Measurements from ENCODE around the gene EXOC6. TPM values are rescaled to one million over a fixed set of nuclear protein-coding genes. Genes with fewer than 3 reads are reported as not detected.

EXOC6 gene
- polyA plus RNA-seq, 6 donors from 2014 or later = 11.8 to 16.2 (median 14.4) TPM

GRCh38 chr10:92844746-92845145 lies 3.6 kb upstream of the EXOC6 start:
- H3K27ac Mint-ChIP-seq = no peak overlapping the region
- no peaks in the 10 kb centered on the region for H3K36me3 Mint-ChIP-seq
- H3K4me1 Mint-ChIP-seq = peaks cover 27 to 42% (median 31%) of the 10 kb centered on the region in 3 donors
- peak overlapping the region in 1 of 8 donors; percentile 88 for H3K4me3 Mint-ChIP-seq
- no peaks in the 10 kb centered on the region for H3K9me3 Mint-ChIP-seq
- no peak for ATAC-seq (ENCODE audit: low read depth in 2 of 2)
- no peaks in the 10 kb centered on the region for H3K27me3 Mint-ChIP-seq
- no peak for DNase-seq

- Mint-ChIP-seq H3K27ac (peak overlapping the region in 5 of 6 donors; percentile 18 to 79 (median 61)), H3K36me3 (no peaks in the 10 kb centered on the region), H3K9me3 (no peaks in the 10 kb centered on the region), H3K4me3 (peak overlapping the region in 7 of 8 donors; percentile 42 to 93 (median 76)), H3K27me3 (no peaks in the 10 kb centered on the region), H3K4me1 (peaks cover 28 to 44% (median 33%) of the 10 kb centered on the region in 3 donors)
- ATAC-seq (ENCODE audit: low read depth in 2 of 2) = no peak
- no peak for DNase-seq
Observed at GRCh38 chr10:92845921-92846320, 2.4 kb upstream of the EXOC6 start.

- no peak for DNase-seq
- peak overlapping the region; percentile 42 to 93 (median 77) for H3K4me3 Mint-ChIP-seq
- H3K36me3 Mint-ChIP-seq = no peaks in the 10 kb centered on the region
- no peak for ATAC-seq (ENCODE audit: low read depth in 2 of 2)
- peaks cover 32 to 44% (median 33%) of the 10 kb centered on the region in 3 donors for H3K4me1 Mint-ChIP-seq
- no peaks in the 10 kb centered on the region for H3K27me3 Mint-ChIP-seq
- H3K9me3 Mint-ChIP-seq = no peaks in the 10 kb centered on the region
- H3K27ac Mint-ChIP-seq = peak overlapping the region in 3 of 6 donors; percentile 18 to 79 (median 61)
Observed at GRCh38 chr10:92846344-92846743, 2.0 kb upstream of the EXOC6 start.

GRCh38 chr10:92846854-92847201 lies 1.5 kb upstream of the EXOC6 start:
- DNase-seq (no peak), ATAC-seq (ENCODE audit: low read depth in 2 of 2) (no peak)
- Mint-ChIP-seq H3K27me3 (no peaks in the 10 kb centered on the region), H3K4me3 (peak overlapping the region in 6 of 8 donors; percentile 6 to 93 (median 76)), H3K36me3 (no peaks in the 10 kb centered on the region), H3K4me1 (peaks cover 32 to 44% (median 37%) of the 10 kb centered on the region in 3 donors), H3K9me3 (no peaks in the 10 kb centered on the region), H3K27ac (peak overlapping the region in 1 of 6 donors; percentile 18)

- no peak for DNase-seq
- Mint-ChIP-seq H3K27me3 (no peaks in the 10 kb centered on the region), H3K27ac (peak overlapping the region in 4 of 6 donors; percentile 86 to 96 (median 93)), H3K4me1 (peaks cover 32 to 43% (median 41%) of the 10 kb centered on the region in 3 donors), H3K9me3 (no peaks in the 10 kb centered on the region), H3K4me3 (peak overlapping the region; percentile 81 to 95 (median 93)), H3K36me3 (no peaks in the 10 kb centered on the region)
- no peak for ATAC-seq (ENCODE audit: low read depth in 2 of 2)
Observed at GRCh38 chr10:92847202-92847864, 987 bp upstream of the EXOC6 start.

GRCh38 chr10:92848037-92848440 lies 281 bp upstream of the EXOC6 start:
- ATAC-seq (ENCODE audit: low read depth in 2 of 2) = no peak
- no peaks in the 10 kb centered on the region for H3K9me3 Mint-ChIP-seq
- peak overlapping the region; percentile 81 to 95 (median 93) for H3K4me3 Mint-ChIP-seq
- H3K27me3 Mint-ChIP-seq = no peaks in the 10 kb centered on the region
- DNase-seq = no peak
- peaks cover 30 to 40% (median 39%) of the 10 kb centered on the region in 3 donors for H3K4me1 Mint-ChIP-seq
- H3K27ac Mint-ChIP-seq = peak overlapping the region in 5 of 6 donors; percentile 86 to 97 (median 95)
- no peaks in the 10 kb centered on the region for H3K36me3 Mint-ChIP-seq

GRCh38 chr10:92849234-92849525 lies 860 bp downstream of the EXOC6 start:
- Mint-ChIP-seq H3K4me1 (peaks cover 30 to 45% (median 45%) of the 10 kb centered on the region in 3 donors), H3K9me3 (no peaks in the 10 kb centered on the region), H3K4me3 (peak overlapping the region; percentile 81 to 93 (median 85)), H3K27me3 (no peaks in the 10 kb centered on the region), H3K27ac (peak overlapping the region; percentile 47 to 89 (median 81)), H3K36me3 (no peaks in the 10 kb centered on the region)
- DNase-seq (no peak), ATAC-seq (ENCODE audit: low read depth in 2 of 2) (no peak)

GRCh38 chr10:92849576-92850090 lies 1.3 kb downstream of the EXOC6 start:
- H3K36me3 Mint-ChIP-seq = no peaks in the 10 kb centered on the region
- DNase-seq (no peak), ATAC-seq (ENCODE audit: low read depth in 2 of 2) (no peak)
- peak overlapping the region; percentile 81 to 93 (median 85) for H3K4me3 Mint-ChIP-seq
- peaks cover 30 to 49% (median 47%) of the 10 kb centered on the region in 3 donors for H3K4me1 Mint-ChIP-seq
- no peaks in the 10 kb centered on the region for H3K9me3 Mint-ChIP-seq
- peak overlapping the region in 4 of 6 donors; percentile 47 to 89 (median 81) for H3K27ac Mint-ChIP-seq
- no peaks in the 10 kb centered on the region for H3K27me3 Mint-ChIP-seq

- Mint-ChIP-seq H3K4me3 (peak overlapping the region in 1 of 8 donors; percentile 88), H3K9me3 (no peaks in the 10 kb centered on the region), H3K27ac (no peak overlapping the region), H3K27me3 (no peaks in the 10 kb centered on the region), H3K4me1 (peaks cover 30 to 52% (median 44%) of the 10 kb centered on the region in 3 donors), H3K36me3 (no peaks in the 10 kb centered on the region)
- ATAC-seq (ENCODE audit: low read depth in 2 of 2) (no peak), DNase-seq (no peak)
Observed at GRCh38 chr10:92850185-92850584, 1.9 kb downstream of the EXOC6 start.

- no peaks in the 10 kb centered on the region for H3K36me3 Mint-ChIP-seq
- H3K27me3 Mint-ChIP-seq = no peaks in the 10 kb centered on the region
- no peak overlapping the region for H3K27ac Mint-ChIP-seq
- ATAC-seq (ENCODE audit: low read depth in 2 of 2) = no peak
- peaks cover 0 to under 1% (median 0%) of the 10 kb centered on the region in 7 donors for H3K9me3 Mint-ChIP-seq
- no peak for DNase-seq
- H3K4me3 Mint-ChIP-seq = no peak overlapping the region
- peaks cover 27 to 48% (median 41%) of the 10 kb centered on the region in 3 donors for H3K4me1 Mint-ChIP-seq
Observed at GRCh38 chr10:92851003-92851402, 2.7 kb downstream of the EXOC6 start.

- H3K27ac Mint-ChIP-seq = peak overlapping the region in 1 of 6 donors; percentile 11
- no peak for DNase-seq
- no peak for ATAC-seq (ENCODE audit: low read depth in 2 of 2)
Observed at GRCh38 chr10:92855560-92855959, 7.2 kb downstream of the EXOC6 start.

GRCh38 chr10:92857904-92858514 lies 9.7 kb downstream of the EXOC6 start:
- no peak for ATAC-seq (ENCODE audit: low read depth in 2 of 2)
- Mint-ChIP-seq H3K9me3 (peaks cover 7 to 40% (median 28%) of the 10 kb centered on the region in 7 donors), H3K27ac (peak overlapping the region in 2 of 6 donors; percentile 67 to 78), H3K4me1 (peaks cover 24 to 44% (median 41%) of the 10 kb centered on the region in 3 donors), H3K27me3 (no peaks in the 10 kb centered on the region), H3K36me3 (peaks cover 12 to 45% of the 10 kb centered on the region in 2 donors), H3K4me3 (peak overlapping the region in 1 of 8 donors; percentile 42)
- DNase-seq = no peak

More at GRCh38 chr10:92855560-92855959, 7.2 kb downstream of the EXOC6 start:
- Mint-ChIP-seq H3K9me3 (peaks cover 7 to 40% (median 25%) of the 10 kb centered on the region in 7 donors), H3K36me3 (peaks cover 9 to 38% of the 10 kb centered on the region in 2 donors), H3K27me3 (no peaks in the 10 kb centered on the region), H3K4me3 (no peak overlapping the region), H3K4me1 (peaks cover 18 to 29% (median 28%) of the 10 kb centered on the region in 3 donors)

- Mint-ChIP-seq H3K4me3 (no peak overlapping the region), H3K36me3 (peaks cover 0 to under 1% of the 10 kb centered on the region in 2 donors), H3K4me1 (peaks cover 13 to 27% (median 24%) of the 10 kb centered on the region in 3 donors), H3K27me3 (no peaks in the 10 kb centered on the region), H3K9me3 (peaks cover 0 to 2% (median 0%) of the 10 kb centered on the region in 7 donors), H3K27ac (no peak overlapping the region)
- no peak for DNase-seq
- no peak for ATAC-seq (ENCODE audit: low read depth in 2 of 2)
Observed at GRCh38 chr10:92867235-92867634, 18.9 kb downstream of the EXOC6 start.

Data from naive B cell (primary cell).